Esophagus muscularis mucosa (tissue), 3 donors: ENCODE data around the gene COMMD9.

Experiments
- POLR2A ChIP-seq: fragments of 450-650 bp; IDR thresholded peaks from one replicate; pipeline ENCODE4 v1.6.1; 2017; ENCODE audit warnings: antibody characterized with exemption, moderate library complexity, mild to moderate bottlenecking, low read depth
- POLR2AphosphoS5 ChIP-seq, 2 donors: sonication (generic); formaldehyde crosslinking; IDR thresholded peaks; one replicate each; pipeline ENCODE4 v1.6.1; 2017; ENCODE audit warnings: antibody characterized with exemption in 2 of 2
- TF ChIP-seq, protein P1 (sequence below), 3 experiments: fragments of 200-600 bp in 2 of 3; fragments of 450-650 bp in 1 of 3; sonication (generic) in 2 of 3; IDR thresholded peaks; one replicate each; pipeline ENCODE4 v1.5.1; 2017 to 2019; ENCODE audit warnings: antibody characterized with exemption in 3 of 3, mild to moderate bottlenecking in 2 of 3, moderate library complexity in 1 of 3

DNA sequence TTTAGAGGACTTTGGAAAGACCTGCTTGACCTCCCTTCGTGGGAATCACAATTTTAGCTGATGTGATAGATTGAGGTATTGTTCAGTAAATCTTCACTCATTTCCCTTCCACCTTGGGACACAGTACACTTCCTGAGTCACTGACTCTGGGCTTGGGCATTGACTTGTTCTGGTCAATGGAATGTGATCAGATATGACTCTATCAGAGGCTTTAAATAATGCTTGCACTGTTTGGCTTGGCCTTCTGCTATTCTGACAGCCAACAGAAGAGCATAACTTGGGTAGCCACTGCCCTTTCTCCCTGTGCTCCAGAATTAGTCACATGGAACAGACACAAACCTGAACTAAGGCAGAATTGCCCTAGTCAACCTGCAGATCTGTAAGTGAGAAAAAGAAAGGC is 19.4 kb upstream of the COMMD9 start:
- TF ChIP-seq POLR2A (no peak), POLR2AphosphoS5 (IDR thresholded peaks at IDR 0.05) (no peak)
- TF ChIP-seq, protein P1, sequence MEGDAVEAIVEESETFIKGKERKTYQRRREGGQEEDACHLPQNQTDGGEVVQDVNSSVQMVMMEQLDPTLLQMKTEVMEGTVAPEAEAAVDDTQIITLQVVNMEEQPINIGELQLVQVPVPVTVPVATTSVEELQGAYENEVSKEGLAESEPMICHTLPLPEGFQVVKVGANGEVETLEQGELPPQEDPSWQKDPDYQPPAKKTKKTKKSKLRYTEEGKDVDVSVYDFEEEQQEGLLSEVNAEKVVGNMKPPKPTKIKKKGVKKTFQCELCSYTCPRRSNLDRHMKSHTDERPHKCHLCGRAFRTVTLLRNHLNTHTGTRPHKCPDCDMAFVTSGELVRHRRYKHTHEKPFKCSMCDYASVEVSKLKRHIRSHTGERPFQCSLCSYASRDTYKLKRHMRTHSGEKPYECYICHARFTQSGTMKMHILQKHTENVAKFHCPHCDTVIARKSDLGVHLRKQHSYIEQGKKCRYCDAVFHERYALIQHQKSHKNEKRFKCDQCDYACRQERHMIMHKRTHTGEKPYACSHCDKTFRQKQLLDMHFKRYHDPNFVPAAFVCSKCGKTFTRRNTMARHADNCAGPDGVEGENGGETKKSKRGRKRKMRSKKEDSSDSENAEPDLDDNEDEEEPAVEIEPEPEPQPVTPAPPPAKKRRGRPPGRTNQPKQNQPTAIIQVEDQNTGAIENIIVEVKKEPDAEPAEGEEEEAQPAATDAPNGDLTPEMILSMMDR (IDR thresholded peaks at IDR 0.05): no peak
